K562 (cell line): ENCODE results near the gene CARMIL3. TPM values are rescaled to one million over a fixed set of nuclear protein-coding genes. Genes with fewer than 3 reads are reported as not detected.
A peak's percentile ranks its signal among the peaks of the same experiment; 100 is the strongest.

Experiments used
- CEBPB ChIP-seq: fragments of 450-650 bp; IDR thresholded peaks from 2 replicates; pipeline ENCODE4 v1.6.1; 2016; ENCODE audit warnings: missing genetic modification characterization, missing compliant biosample characterization
- CREM ChIP-seq: IDR thresholded peaks from 2 replicates; pipeline ENCODE4 v1.6.1; 2014; ENCODE audit warnings: antibody characterized with exemption, low read depth
- EZH2 ChIP-seq: IDR thresholded peaks from 2 replicates; pipeline ENCODE4 v1.6.1; 2012; ENCODE audit warnings: low read depth, mild to moderate bottlenecking, inconsistent platforms, low read length, borderline replicate concordance
- FOXA1 ChIP-seq: fragments of 450-650 bp; IDR thresholded peaks from 2 replicates; pipeline ENCODE4 v1.6.1; 2016; ENCODE audit warnings: mild to moderate bottlenecking, borderline replicate concordance
- GTF2A2 ChIP-seq: IDR thresholded peaks from 2 replicates; pipeline ENCODE4 v1.6.1; 2016; ENCODE audit warnings: mild to moderate bottlenecking, missing genetic modification characterization, missing compliant biosample characterization
- HIVEP1 ChIP-seq: fragments of 250-450 bp; sonication (Bioruptor Pico); IDR thresholded peaks from 2 replicates; pipeline ENCODE4 v1.4.0; 2020; ENCODE audit warnings: mild to moderate bottlenecking
- JUN ChIP-seq, 2 experiments: sonication (generic) in 1 of 2; formaldehyde crosslinking in 1 of 2; IDR thresholded peaks; 2 replicates each; pipeline versions ENCODE4 v1.6.1 to v1.8.0; 2012 to 2022; ENCODE audit warnings: borderline replicate concordance in 2 of 2, mild to moderate bottlenecking in 2 of 2, improper control_type of control experiment in 1 of 2, low read depth in 1 of 2, low read length in 1 of 2, missing genetic modification reagents in 1 of 2
- MYBL2 ChIP-seq, 2 experiments: fragments of 450-650 bp in 1 of 2; sonication (generic) in 1 of 2; formaldehyde crosslinking in 1 of 2; IDR thresholded peaks; 2 replicates each; pipeline versions ENCODE4 v1.6.1 to v1.8.1; 2017 to 2022; ENCODE audit warnings: borderline replicate concordance in 1 of 2, inconsistent platforms in 1 of 2, low read depth in 1 of 2, mild to moderate bottlenecking in 1 of 2, missing genetic modification reagents in 1 of 2, moderate library complexity in 1 of 2
- NCOA6 ChIP-seq: fragments of 450-650 bp; IDR thresholded peaks from 2 replicates; pipeline ENCODE4 v1.6.1; 2017; ENCODE audit warnings: mild to moderate bottlenecking
- NFYB ChIP-seq: IDR thresholded peaks from 2 replicates; pipeline ENCODE4 v1.6.1; 2011; ENCODE audit warnings: mild to moderate bottlenecking, moderate library complexity; ENCODE audit not compliant: insufficient read length; ENCODE audit errors: extremely low read depth
- NR3C1 ChIP-seq: sonication (generic); formaldehyde crosslinking; IDR thresholded peaks from 2 replicates; pipeline ENCODE4 v1.8.1; 2022; ENCODE audit warnings: missing genetic modification reagents
- PATZ1 ChIP-seq: fragments of 250-450 bp; sonication (Bioruptor Pico); IDR thresholded peaks from 2 replicates; pipeline ENCODE4 v1.5.0; 2020; ENCODE audit warnings: mild to moderate bottlenecking, borderline replicate concordance
- POLR2A ChIP-seq: fragments of 450-650 bp; conservative IDR thresholded peaks from 2 replicates; pipeline ENCODE4 v1.6.1; 2016
- RBFOX2 ChIP-seq: fragments of 200-400 bp; formaldehyde crosslinking; IDR thresholded peaks from 2 replicates; pipeline ENCODE4 v1.6.1; 2017; ENCODE audit warnings: low read depth, mild to moderate bottlenecking, low read length, moderate library complexity
- SLC30A9 ChIP-seq: fragments of 250-450 bp; sonication (Bioruptor Pico); IDR thresholded peaks from 2 replicates; pipeline ENCODE4 v1.8.0; 2022; ENCODE audit warnings: mild to moderate bottlenecking, moderate library complexity
- SPI1 ChIP-seq: IDR thresholded peaks from 2 replicates; pipeline ENCODE4 v1.6.1; 2011; ENCODE audit warnings: low read depth, low read length, control low read depth, borderline replicate concordance
- SRSF1 ChIP-seq: fragments of 200-400 bp; formaldehyde crosslinking; IDR thresholded peaks from 2 replicates; pipeline ENCODE4 v1.6.1; 2017; ENCODE audit warnings: mild to moderate bottlenecking, low read depth, low read length, moderate library complexity
- TCFL5 ChIP-seq: fragments of 250-450 bp; sonication (Bioruptor Pico); conservative IDR thresholded peaks from 2 replicates; pipeline ENCODE4 v1.6.1; 2021; ENCODE audit warnings: mild to moderate bottlenecking, moderate library complexity, matching md5 sums
- THAP7 ChIP-seq: fragments of 250-450 bp; sonication (Bioruptor Pico); IDR thresholded peaks from 2 replicates; pipeline ENCODE4 v1.5.0; 2021
- TSHZ1 ChIP-seq: fragments of 250-450 bp; sonication (Bioruptor Pico); IDR thresholded peaks from 2 replicates; pipeline ENCODE4 v1.4.0; 2020; ENCODE audit warnings: mild to moderate bottlenecking, moderate library complexity
- ZC3H4 ChIP-seq: sonication (generic); formaldehyde crosslinking; IDR thresholded peaks from 2 replicates; pipeline ENCODE4 v1.9.0; 2021; ENCODE audit warnings: missing genetic modification reagents, borderline replicate concordance
- ZNF232 ChIP-seq: sonication (generic); formaldehyde crosslinking; IDR thresholded peaks from 2 replicates; pipeline ENCODE4 v1.8.0; 2022; ENCODE audit warnings: mild to moderate bottlenecking, missing genetic modification reagents
- ZNF347 ChIP-seq: fragments of 450-650 bp; formaldehyde crosslinking; IDR thresholded peaks from 2 replicates; pipeline ENCODE4 v1.4.0; 2020; ENCODE audit warnings: low read depth, mild to moderate bottlenecking, moderate library complexity
- polyA plus RNA-seq, 8 experiments: library from polyadenylated mRNA; depleted of rRNA in 4 of 8; stranded (reverse) in 5 of 8; unstranded in 3 of 8; fragments of >200 nt; fragmentation: Nextera tagmentation in 2 of 8; fragmentation: Illumina TruSeq in 1 of 8; extraction: Ambion mirVana in 2 of 8; extraction: Trizol in 1 of 8; gene quantifications; 2 replicates each; pipeline versions ENCODE4 v1.2.1 to v1.2.3, GENCODE V29; 2011 to 2014; ENCODE audit warnings: inconsistent platforms in 1 of 8, missing spikeins in 1 of 8
- total RNA-seq, 7 experiments: library from RNA; depleted of rRNA in 6 of 7; stranded (reverse); fragments of >200 nt in 6 of 7; fragmentation: Illumina TruSeq in 2 of 7; extraction: Trizol in 2 of 7; gene quantifications; 2 replicates each; pipeline versions ENCODE4 v1.2.1 to v1.2.3, GENCODE V29; 2011 to 2021; ENCODE audit warnings: low replicate concordance in 1 of 7

Gene CARMIL3
- total and polyA plus RNA-seq, 9 of the 15 experiments (the other 6 are each of a cell fraction or from before 2014, with no cell fraction given) = 0.01 to 0.11 (median 0.05) TPM; not detected in 5

GRCh38 chr14:24113801-24114531 is 62.2 kb downstream of the CARMIL3 start (continued):
- TF ChIP-seq TSHZ1 (no peak), PATZ1 (CRISPR knock-in tag) (no peak), ZNF232 (CRISPR knock-in tag) (0 out of 2 replicates have a peak, but pooled peaks have one; percentile 43), THAP7 (CRISPR knock-in tag) (0 out of 2 replicates have a peak, but pooled peaks have one; percentile 36), NFYB (no peak), JUN (IDR thresholded peaks at IDR 0.05; ENCODE audit: borderline replicate concordance, low read depth, low read length) (no peak), JUN (CRISPR knock-in tag; IDR thresholded peaks at IDR 0.05; ENCODE audit: borderline replicate concordance) (no peak), RBFOX2 (peak; percentile 87), SRSF1 (no peak), ZC3H4 (CRISPR knock-in tag) (no peak), NCOA6 (0 out of 2 replicates have a peak, but pooled peaks have one; percentile 24), GTF2A2 (tag) (no peak), EZH2 (no peak), NR3C1 (no peak), FOXA1 (no peak), POLR2A (peak; percentile 88), SLC30A9 (CRISPR knock-in tag) (no peak), ZNF347 (CRISPR knock-in tag) (no peak), MYBL2 (IDR thresholded peaks at IDR 0.05; ENCODE audit: low read depth) (no peak), MYBL2 (CRISPR knock-in tag; IDR thresholded peaks at IDR 0.05; ENCODE audit: borderline replicate concordance) (no peak), HIVEP1 (CRISPR knock-in tag) (no peak), CEBPB (peak; percentile 90), CREM (peak; percentile 52), TCFL5 (CRISPR knock-in tag) (no peak), SPI1 (no peak)
